KG1 (cell line): ENCODE measurements around the gene SIRPA.

Source experiments
- DNase-seq: peaks from one replicate; lab custom pipeline; 2025; lab: John Stamatoyannopoulos, UW

Gene SIRPA

DNA sequence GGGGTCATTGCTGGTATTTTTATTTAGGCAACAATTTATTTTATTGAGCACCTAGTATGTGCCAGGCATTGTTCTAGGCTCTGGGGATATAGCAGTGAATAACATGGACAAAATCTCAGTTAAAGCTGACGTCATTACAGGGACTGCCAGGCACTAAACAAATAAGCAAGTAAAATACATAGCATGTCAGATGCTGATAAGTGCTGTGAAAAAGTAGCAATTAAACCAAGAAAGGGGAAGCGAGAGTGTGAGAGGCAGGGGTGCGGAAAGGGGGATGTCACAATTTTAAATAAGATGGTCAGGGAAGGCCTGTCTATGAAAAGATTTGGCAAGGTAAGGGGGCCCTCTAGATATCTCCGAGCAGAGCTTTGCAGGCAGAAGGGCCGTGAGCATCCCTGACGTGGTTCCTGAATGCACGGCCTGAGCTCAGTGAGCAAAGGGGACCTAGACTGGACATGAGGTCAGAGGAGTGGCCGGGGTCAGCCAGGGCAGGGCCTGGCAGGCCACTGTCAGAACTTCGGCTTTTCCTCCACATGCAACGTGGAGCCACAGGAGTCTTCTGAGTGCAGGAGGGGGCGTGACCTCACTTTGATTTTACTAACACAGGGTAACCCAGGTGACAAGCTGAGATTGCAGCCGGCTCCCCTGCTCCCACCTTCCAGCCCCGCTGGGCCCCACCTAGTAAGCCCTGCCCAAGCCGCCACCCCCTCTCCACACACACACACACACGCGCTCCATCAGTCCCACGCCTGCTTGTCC is 24.2 kb upstream of the SIRPA start:
- DNase-seq: no peak

DNA sequence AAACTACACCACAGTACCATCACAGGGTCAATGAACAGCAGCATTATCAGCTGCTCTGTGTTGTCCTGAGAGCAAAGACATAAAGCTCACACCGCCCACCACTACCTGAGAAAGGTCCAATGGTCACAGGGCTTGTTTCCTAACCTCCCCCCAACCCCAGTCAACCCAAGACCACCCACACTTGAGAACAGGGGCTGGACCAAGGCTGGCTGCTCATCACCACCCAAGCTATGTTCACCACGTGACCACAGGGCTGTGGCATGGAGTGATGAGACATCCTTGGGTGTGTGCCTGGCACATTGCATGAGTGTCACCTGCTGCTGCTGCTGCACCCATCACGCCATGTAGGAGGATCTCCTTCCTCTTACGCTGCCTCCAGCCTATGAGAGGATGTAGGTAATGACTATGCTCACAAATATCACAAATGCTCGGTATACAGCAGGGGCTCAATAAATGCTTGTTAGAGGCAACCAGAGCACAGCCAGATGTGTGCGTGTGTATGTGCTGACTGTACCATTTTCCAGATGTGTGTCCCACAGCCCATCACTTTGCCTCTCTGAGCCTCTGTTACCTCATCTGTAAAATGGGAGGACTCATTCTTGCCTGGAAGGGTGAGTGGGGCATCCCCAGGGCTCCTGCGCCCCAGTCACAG is 23.3 kb upstream of the SIRPA start:
- no peak for DNase-seq

DNA sequence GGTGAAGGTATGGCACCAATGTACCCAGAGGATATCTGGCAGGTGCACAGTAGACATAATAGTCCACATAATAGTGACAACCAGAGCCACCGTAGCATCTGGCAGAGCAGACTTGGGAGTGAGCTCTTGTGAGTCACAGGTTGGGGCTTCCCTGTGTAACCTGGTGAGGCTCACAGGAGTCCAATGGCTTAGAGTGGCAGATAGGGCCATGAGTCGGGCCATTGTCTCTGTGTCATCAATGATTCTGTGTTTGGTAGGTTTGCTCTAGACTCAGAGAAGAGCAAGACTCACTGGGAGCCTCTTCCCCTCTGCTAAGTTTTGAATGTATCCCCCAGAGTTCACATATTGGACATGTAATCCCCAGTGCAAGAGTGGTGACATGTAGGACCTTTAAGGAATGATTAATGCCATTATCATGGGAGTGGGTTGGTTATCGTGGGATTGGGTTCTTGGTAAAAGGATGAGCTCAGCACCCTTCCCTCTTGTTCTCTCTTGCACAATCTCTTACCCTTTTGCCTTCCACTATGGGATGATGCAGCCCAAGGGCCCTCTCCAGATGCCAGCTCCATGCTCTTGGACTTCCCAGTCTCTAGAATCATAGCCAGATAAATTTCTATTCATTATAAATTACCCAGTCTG is 22.6 kb upstream of the SIRPA start:
- DNase-seq: no peak

- no peak for DNase-seq
These were observed 20.6 kb upstream of the SIRPA start for GRCh38 chr20:1874450-1875182.

- DNase-seq: no peak
These were observed 20.0 kb upstream of the SIRPA start for GRCh38 chr20:1875183-1875554.

- DNase-seq: no peak
These were observed 19.4 kb upstream of the SIRPA start for GRCh38 chr20:1875762-1876161.

GRCh38 chr20:1876217-1876921 is 18.8 kb upstream of the SIRPA start:
- DNase-seq: no peak

GRCh38 chr20:1876975-1877608 is 18.1 kb upstream of the SIRPA start:
- no peak for DNase-seq

DNA sequence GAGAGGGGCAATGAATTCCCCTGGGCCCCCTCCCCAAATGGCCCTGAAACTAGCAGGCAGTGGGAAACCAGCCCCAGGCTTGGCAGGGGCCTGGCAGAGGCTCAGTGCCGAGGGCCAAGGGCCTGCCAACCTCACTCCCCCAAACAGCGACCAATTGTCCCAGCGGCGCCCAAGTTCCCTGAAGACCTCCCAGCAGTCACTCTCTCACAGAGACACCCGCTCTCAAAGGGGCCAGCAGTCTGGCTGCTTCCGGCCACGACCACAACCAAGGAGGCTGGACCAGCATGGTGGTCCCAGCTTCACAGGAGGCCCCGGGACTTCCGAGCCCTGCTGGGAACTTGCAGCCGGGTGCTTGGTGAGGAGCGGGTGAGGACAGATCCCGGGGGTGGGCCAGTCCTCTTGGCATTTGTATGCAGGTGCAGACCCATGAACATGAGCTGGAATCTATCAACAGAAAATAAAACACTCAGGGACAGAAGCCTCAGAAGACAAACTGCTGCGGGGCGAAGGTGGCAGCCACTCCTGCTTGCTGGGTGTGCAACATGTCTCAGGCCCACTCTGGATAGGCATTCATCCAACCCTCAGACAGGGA is 17.5 kb upstream of the SIRPA start:
- no peak for DNase-seq

- DNase-seq: no peak
These were observed 15.8 kb upstream of the SIRPA start for GRCh38 chr20:1879369-1879768.

DNA sequence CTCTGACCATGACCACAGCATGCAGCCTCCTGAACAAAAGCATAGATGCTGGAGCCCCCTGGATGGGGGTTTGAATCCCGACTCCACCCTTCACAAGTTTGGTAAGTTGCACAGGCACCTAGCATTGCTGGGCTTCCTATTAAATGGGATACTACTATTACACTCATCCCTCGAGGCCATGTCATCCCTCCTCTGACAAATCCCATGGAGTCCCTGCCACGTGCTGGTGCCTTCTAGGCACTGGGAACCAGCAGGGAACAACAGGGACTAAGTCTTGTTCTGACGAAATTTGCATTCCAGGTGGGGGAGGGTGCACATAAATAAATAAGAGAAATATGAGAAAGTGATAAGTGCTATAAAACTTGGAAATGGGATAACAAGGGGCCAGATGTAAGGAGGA is 15.3 kb upstream of the SIRPA start:
- DNase-seq: no peak

DNA sequence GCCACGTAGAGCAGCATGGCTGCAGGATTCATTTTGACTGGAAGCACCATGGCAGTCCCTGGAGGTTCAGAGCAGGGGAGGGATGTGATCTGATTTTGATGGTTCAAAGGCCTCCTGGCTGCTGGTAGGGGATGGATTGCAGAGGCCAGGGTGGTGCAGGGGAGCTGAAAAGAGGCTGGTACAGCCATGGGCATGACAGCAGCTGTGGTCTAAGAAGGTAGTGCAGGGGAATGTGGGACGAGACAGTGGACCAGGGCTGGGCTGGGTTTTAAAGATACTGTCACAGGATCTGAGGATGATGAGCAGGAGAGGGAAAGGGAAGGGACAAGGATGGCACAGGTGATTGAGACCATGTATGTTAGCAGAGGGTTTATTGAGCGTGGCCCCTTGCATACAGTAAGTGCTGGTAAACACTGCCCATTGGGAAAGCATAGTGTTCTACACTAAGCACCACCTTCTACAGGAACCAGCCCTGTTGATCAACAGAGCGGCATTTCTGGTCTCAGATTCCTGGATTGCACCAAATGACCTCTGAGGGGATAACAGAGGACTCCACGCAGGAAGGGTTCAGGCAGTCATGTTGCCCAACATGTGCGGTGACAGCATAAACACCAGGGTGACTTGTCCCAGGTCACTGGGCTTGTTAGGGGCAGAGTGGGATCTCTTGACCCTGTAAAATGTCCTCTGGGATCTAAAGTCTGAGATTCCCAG is 14.5 kb upstream of the SIRPA start:
- DNase-seq: no peak

DNA sequence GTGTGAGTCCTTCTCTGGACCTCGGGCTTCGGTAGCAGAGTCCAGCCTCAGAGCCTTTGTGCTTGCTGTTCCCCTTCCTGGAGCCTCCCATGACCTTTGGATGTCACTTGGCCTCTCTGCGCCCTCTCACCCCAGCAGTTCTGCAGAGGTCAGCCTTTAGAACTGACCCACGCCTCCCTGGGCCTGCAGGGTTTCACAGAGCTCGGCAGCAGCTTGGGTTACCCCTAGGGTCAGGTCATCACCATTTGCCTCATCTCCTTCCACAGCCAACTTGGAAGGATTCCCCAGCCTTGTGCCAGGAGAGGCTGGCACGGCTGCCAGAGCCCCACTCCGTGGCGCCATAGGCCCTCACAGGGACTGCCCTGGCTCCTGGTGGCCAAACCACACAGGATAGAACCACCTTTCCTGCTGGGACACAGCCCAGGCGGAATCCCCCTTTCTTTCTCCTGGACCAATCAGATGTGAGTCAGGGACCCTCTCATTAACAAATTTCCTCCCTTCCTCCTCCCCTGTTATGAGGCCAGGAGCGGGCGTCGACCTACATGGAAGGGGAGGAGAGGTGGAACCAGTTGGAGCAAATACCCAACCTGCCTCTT is 13.9 kb upstream of the SIRPA start:
- DNase-seq: no peak

DNA sequence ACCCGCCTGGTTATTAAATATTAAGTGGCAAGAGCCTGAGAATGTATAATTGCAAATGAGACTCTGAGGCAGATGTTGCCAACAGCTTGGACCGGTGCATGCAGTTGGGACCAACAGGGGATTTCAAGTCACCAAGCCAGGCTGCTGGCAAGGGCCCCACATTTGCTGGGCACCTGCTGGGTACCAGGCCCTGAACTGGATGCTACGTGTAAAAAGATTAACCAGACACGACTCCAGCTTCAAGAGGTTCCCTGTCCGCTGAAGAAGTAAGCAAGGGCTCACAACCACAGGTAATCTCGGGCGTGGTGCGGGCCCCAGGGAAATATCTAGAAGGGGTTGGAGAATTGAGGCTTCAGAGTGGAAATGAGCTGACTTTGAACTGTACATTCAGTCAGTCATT is 13.2 kb upstream of the SIRPA start:
- no peak for DNase-seq

DNA sequence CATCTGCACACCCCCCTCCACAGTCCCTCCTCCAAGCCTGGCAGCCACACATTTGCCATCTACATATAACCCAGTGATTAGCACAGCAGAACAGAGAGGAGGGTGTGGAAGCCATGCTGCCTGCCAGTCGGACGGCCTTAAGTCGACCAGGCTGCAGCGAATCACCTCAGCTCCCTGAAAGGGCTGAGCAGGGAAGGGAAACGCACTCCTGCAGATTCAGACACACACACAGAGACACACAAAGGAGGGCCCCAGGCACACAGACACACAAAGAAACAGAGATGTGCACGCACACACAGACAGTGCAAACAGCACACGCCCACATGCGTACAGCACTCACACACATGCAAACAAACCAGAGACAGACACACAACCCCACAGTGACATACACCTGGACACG is 11.2 kb upstream of the SIRPA start:
- DNase-seq: no peak

- no peak for DNase-seq
These were observed 10.0 kb upstream of the SIRPA start for GRCh38 chr20:1885254-1885653.

GRCh38 chr20:1885940-1886693 is 9.1 kb upstream of the SIRPA start:
- DNase-seq: no peak

DNA sequence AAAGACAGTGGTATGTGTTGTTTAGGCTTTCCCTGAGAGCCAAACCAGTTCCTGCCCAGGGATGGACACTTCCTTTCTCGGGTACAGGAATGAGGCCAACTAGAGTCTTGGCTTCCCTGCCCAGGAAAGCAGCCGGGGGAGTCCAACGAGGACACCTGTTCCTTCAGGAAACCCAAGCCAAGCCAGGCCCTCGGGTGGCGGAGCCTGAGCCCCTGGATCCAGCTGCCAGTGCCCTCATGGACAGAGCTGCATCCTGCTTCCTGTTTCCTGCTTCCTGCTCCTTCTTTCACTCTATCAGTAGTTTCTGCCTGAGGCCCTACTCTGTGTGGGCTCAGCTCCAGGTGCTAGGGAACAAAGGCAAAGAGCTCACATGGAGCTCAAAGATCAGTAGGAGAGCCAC is 7.9 kb upstream of the SIRPA start:
- DNase-seq: no peak

DNA sequence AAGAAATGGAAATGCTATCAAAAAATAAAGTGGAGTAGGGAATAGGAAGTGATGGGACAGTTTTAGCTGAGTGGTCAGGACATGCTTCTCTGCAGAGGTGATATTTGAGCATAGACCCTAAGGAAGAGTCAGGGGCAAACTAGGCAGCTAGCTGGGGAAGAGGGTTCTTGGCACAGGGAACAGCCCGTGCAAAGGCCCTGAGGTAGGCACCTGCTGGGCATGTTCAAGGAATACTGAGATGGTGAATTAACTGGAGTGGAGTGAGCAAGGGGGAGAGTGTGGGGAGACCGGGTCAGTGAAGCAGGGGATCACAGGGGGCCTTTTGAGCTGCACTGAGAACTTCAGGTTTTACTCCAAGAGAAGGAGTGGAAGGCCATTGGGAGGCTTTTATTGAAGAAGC is 7.5 kb upstream of the SIRPA start:
- no peak for DNase-seq
